PC-3 (cell line): Measurements from ENCODE around the gene INPP5K.

Source experiments
- CTCF ChIP-seq: fragments of 300-600 bp; sonication (generic); conservative IDR thresholded peaks from 2 replicates; pipeline ENCODE4 v1.5.1; 2017; ENCODE audit warnings: antibody characterized with exemption, low read depth, mild to moderate bottlenecking, low read length
- EZH2phosphoT487 ChIP-seq: fragments of 300-600 bp; sonication (generic); IDR thresholded peaks from 2 replicates; pipeline ENCODE4 v1.6.1; 2018; ENCODE audit warnings: mild to moderate bottlenecking, antibody characterized with exemption, low read length, borderline replicate concordance

GRCh38 chr17:1471911-1472821 lies 44.2 kb downstream of the INPP5K start:
- TF ChIP-seq CTCF (no peak), EZH2phosphoT487 (no peak)
